ENCODE measurements around the gene PACSIN2.
A peak's percentile ranks its signal among the peaks of the same experiment; 100 is the strongest.

The PACSIN2 gene

DNA sequence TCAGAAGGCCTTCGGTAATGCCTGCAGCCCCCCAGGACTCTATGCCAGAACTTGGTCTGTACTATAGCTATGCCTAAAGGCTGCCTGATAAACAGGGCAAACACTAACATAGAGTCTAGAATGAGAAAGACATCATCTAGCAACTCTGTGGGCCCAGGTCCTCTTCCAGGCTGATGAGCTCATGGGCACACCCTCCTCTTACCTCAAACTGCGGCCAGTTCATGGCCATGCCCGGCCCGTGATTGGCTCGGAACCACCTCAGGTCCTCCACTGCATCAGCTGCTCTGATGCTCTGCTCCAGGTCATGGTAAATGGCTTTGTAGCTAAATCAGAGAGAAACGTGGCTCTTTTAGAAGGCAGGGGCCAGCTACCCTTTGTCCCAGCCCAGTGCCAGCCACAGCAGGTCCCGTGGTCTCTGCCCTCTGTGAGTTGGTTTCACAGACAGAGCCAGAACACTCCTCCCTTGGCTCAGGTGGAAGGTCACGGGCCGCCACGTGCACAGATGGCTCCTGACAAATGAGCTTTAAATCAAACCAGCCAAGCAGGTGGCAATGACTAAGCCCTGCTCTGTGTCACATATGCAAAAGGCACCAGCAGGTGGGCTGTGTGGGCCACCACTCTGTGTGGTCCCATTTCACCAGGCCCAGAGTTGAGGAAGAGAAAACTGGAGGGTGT, 132.8 kb downstream of the PACSIN2 start:
- no peak for DNase-seq (ENCODE audit: low read depth)

- no peak for DNase-seq (ENCODE audit: low read depth)
These were observed 133.7 kb downstream of the PACSIN2 start for GRCh38 chr22:42881298-42881697.

GRCh38 chr22:42880815-42881214, 134.1 kb downstream of the PACSIN2 start:
- DNase-seq (ENCODE audit: low read depth): no peak

DNA sequence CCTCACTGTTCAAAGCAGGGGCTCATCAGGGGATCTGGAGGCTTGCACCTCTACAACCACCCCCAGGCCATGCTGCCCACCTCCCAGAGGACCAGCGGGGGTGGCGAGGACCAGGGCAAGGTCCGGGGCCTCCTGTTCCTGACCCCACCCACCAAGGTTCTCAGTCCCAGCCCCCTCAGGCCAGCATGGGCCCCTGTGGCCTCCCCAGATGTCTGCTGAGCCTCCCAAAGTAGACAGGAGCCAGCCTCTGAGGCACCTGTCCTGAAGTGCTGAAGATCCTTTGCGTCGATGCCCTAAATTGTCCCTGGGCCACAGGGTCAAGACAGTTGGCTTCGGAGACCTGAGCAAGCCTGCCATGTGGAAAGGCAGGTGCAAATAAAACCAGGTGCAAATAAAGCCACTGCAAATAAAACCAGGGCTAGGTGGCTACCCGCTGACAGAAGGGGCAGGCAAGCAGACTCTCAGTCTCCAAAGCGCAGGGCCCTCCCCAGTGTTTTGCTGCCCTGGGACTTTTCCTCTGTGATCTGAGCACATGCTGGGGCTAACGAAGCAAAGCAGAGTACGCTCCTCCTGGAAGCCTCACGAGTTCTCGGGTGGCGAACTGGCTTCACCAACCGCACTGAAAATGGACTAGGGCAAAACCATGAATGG, 135.5 kb downstream of the PACSIN2 start:
- no peak for DNase-seq (ENCODE audit: low read depth)

DNA sequence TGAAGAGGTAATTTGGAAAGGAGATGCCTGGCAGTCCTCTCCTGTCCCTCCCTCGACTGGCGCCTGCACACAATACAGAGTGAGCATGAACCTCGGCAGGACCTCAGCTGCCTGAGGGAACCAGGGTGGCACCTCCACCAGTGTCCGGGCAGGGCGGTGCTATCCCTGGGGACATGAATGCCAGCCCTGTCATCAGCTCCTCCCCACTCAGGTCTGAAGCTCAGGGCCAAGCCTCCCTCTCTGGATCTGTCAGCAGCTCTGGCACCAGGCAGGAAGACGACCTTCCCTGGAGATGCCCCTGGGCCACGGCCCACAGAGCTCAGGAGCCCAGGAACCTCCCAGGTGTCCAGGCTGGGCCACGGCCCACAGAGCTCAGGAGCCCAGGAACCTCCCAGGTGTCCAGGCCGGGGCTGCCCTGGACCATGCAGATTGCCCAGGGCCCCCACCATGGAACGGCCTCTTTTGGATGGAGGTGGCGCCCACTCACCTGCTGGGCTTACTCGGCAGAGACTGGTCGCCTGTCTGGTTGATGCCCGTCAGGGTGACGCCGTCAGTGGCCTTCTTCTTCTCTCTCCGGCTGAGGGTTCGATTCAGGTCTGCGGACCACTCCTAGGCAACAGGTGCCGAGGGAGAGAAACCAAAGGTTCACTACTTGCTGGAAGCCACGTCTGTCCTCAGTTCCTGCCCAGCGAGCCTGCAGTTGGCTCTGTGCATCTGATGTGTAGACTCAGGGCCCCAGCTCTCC, 136.2 kb downstream of the PACSIN2 start:
- no peak for DNase-seq (ENCODE audit: low read depth)

DNA sequence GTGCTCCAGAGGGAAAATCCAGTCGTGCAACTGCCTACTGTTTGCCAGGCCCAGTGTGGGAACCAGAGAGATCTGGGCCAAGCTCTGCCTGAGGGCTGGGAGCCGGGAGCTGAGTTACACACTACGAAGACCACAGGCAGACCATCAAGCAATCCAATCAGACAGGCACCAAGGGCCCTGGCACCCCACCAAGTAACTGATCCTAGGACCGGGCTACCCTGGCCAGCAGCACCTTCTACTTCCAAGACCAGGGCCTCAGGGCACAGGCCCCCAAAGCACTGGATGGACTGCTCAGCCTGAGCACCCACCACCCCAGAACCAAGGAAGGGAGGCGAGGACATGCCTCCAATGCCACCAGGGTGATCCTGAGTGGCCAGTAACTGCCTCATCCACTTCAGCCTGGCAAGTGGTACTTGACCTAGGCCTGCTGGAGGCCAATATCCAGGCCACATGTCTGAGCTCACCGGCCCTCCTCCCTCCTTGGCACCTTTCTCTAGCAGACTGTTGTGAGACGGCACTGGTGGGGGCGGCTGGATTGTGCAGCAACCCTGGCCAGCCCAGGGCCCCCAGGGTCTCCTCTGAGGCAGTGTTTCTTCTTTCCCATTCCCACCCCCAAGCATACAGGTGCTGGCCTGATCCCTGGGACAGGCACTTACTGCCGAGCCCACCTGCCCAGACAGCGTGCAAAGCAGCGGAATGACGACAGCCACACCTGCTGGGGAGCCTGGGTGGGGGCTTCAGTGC, 137.2 kb downstream of the PACSIN2 start:
- DNase-seq (ENCODE audit: low read depth): no peak

DNA sequence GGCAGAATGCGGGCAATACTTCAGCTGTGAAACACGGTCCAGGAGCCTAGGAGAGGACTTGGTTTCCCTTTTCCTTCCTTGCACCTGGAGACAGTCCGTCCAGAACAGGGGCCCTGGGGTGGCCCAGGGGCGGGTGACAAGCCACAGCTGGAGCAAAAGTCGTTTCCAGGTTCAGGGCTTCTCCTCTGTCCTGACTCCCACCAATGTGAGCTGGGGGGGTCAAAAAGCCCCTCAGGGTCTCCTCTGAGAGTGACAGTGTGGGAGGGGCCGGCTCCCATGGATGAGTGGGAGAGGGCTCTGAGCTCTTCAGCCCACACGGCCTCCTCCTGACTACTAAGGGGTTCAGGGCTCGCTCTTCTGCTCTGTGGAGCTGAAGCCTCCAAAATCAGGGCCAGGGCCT, 137.8 kb downstream of the PACSIN2 start:
- DNase-seq (ENCODE audit: low read depth): no peak

DNA sequence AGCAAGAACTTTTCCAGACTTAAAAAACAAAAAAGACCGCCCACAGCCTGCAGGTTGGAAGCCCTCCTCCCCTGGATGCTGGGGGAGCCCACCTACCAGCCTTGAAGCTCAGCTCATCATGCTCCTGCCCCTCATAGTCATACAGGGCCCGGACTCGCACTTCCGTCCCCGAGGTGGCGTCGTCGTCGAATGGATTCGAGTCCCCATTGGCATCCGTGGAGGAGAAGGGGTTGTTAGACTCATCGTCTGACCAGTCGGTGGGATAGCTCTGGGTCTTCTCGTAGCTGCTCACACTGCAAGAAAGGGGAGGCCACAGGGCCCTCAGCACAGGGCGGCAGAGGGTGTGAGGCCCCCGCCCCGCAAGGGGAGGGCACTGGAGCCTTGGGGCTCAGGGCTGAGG, 138.9 kb downstream of the PACSIN2 start:
- DNase-seq (ENCODE audit: low read depth): no peak

DNA sequence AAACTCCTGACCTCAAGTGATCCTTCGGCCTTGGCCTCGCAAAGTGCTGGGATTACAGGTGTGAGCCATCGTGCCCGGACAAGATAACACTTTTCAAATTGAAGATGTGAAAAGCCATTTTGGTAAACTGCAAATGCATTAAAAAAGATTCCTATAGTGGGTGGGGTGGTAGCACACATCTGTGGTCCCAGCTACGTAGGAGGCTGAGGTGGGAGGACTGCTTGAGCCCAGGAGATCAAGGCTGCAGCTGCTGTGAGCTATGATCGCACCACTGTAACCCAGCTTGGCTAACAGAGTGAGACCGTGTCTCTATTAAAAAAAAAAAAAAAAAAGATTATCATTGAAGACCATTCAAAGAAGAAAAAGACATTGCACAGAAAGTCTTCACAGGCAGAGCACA, 140.9 kb downstream of the PACSIN2 start:
- no peak for DNase-seq (ENCODE audit: low read depth)

DNA sequence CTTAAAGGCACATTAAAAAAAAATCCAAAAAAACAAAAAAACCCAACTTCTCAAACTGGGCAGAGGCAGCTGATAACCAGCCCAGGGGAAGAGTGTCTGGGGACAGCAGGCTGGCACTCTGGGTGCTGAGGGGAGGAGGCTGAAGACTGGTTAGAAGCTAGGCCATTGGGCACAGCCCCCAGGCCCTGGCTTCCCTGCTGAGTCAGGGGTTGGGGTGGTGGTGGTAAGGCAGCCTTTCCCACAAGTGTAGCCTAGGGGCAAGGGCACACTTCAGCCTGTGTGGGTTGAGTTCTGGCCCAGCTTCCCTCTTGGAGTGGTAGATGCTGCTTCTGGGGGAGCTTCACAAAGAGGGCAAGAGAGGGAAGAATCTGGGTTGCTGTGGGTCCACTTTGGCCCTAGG, 141.6 kb downstream of the PACSIN2 start:
- no peak for DNase-seq (ENCODE audit: low read depth)

DNA sequence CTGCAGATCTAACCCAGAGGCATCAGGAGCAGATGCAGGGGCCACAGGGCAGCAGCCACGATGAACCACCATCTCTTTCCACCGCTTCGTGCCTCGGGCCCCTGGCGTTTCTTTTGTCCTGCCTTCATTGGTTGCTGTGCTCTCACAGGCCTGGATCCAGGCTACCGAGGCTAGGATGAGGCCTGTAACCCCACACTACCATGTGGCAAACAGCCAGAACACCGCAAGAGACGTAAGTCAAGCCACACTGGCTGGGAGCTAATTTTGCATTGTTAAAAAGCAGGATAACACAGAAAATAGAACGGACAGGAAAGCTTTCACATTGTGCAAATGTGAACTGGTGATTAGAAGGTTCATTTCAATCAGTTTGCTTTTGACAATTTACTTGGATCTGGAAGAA, 142.1 kb downstream of the PACSIN2 start:
- no peak for DNase-seq (ENCODE audit: low read depth)

- no peak for DNase-seq (ENCODE audit: low read depth)
These were observed 143.6 kb downstream of the PACSIN2 start for GRCh38 chr22:42871146-42872050.

DNA sequence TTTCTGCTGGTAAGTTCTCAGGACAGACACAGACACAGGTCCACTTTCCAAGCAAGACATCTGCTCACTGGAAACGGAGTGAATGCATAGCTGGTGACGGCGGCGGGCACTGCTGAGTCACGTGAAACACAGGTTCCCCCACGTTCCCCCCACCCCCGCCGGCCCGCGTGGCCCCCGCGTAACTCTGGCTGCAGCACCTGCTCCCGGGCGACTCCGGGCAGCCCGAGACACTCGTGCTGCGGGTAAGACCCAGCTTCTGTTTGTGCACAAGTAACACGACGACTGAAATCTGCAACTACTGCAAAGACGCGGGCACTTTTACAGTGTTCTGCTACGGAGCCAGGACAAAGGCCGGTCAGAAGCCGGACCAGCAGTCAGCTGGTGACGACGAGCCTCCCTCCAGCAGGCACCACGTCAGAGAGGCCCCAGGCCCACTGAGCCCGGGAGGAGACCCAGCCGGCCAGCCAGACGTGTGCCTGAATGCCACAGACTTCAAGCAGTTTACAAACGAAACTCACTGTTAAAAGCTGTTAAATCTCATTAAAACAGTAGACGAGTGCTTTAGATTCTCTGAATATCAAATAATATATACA, 145.0 kb downstream of the PACSIN2 start:
- DNase-seq (ENCODE audit: low read depth): no peak

- no peak for DNase-seq (ENCODE audit: low read depth)
These were observed 145.5 kb downstream of the PACSIN2 start for GRCh38 chr22:42869463-42869862.

- DNase-seq (ENCODE audit: low read depth): no peak
These were observed 146.1 kb downstream of the PACSIN2 start for GRCh38 chr22:42868751-42869251.

GRCh38 chr22:42866100-42866499, 148.8 kb downstream of the PACSIN2 start:
- no peak for DNase-seq (ENCODE audit: low read depth)

GRCh38 chr22:42865536-42865935, 149.4 kb downstream of the PACSIN2 start:
- DNase-seq (ENCODE audit: low read depth): no peak

DNA sequence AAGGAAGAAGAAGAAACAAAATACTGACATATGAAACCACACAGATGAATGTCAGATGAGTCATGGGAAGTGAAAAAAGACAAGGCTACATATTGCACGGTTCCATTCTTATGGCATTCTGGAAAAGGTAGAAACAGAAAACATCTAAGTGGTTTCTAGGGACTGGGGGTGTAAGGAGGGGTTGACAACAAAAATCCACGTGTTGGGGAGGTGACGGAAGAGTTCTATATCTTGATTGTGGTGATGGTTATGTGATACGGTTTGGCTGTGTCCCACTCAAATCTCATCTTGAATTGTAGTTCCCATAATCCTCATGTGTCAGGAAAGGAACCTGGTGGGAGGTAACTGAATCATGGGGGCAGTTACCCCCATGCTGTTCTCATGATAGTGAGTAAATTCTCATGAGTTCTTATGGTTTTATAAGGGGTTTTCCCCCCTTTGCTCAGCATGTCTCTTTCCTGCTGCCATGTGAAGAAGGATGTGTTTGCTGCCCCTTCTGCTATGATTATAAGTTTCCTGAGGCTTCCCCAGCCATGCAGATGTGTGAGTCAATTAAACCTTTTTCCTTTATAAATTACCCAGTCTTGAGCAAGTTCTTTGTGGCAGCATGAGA, 151.5 kb downstream of the PACSIN2 start:
- DNase-seq (ENCODE audit: low read depth): peak; percentile 65

DNA sequence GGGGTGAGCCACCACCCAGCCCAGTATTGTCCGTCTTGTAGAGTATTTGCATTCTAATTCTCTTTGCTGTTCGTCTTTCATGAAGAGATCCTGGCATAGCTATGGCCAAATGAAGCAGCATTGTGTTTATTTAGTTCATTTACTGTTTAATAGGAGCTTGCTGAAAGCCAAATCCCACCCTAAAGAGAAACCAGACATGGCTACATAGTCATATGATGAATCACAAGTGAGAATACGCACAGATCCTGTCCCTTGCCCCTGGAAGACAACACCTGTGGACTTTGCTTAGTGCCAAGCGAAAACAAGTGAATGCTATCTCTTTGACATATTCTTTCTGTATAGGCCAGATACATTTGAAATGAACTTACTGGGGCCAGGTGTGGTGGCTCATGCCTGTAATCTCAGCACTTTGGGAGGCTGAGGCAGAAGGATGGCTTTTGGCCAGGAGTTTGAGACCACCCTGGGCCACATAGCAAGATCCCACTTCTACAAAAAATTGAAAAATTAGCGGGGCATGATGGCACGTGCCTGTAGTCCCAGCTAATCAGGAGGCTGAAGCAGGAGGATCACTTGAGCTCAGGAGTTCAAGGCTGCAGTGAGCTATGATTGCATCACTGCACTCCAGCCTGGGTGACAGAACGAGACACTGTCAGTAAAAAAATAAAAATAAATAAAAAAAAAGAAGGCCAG, 152.8 kb downstream of the PACSIN2 start:
- no peak for DNase-seq (ENCODE audit: low read depth)

DNA sequence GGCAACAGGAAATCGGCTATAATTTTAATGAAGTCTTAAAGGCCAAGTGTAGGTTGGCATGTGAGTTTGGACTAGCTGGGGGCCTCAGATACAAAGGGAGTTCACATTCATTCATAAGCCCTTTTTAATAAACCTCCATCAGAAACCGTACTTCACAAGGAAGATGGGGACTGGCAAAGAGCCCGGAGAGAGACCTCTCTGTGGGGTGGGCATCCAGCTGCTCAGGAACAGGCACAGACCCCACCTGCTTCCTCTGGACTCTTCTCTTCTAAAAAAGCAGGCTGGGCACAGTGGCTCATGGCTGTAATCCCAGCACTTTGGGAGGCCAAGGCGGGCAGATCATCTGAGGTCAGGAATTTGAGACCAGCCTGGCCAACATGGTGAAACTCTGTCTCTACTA, 154.0 kb downstream of the PACSIN2 start:
- DNase-seq (ENCODE audit: low read depth): no peak
